GM06990 (cell line): ENCODE measurements around the gene AKAP1.

ENCODE experiments used
- DNase-seq: peaks from one replicate; pipeline ENCODE4 v3.0.0-alpha.2; 2011; ENCODE audit not compliant: insufficient read length; ENCODE audit errors: extremely low read depth
- H3K27me3 ChIP-seq: replicated peaks from 2 replicates; pipeline ENCODE4 v1.6.0; 2011; ENCODE audit warnings: low read length; ENCODE audit not compliant: control insufficient read depth, insufficient read depth
- H3K36me3 ChIP-seq: 2 replicates; pipeline ENCODE4 v1.5.1; 2011; ENCODE audit warnings: low read length; ENCODE audit not compliant: control insufficient read depth, insufficient read depth
- H3K4me3 ChIP-seq: replicated peaks from 2 replicates; pipeline ENCODE4 v1.5.1; 2011; ENCODE audit warnings: low read depth, mild to moderate bottlenecking, control low read depth, low read length
- TF ChIP-seq, protein P1 (sequence below): IDR thresholded peaks from 2 replicates; pipeline ENCODE4 v1.5.1; 2011; ENCODE audit warnings: low read length, control low read depth, mild to moderate bottlenecking, inconsistent platforms; ENCODE audit not compliant: insufficient read depth, poor library complexity, severe bottlenecking

AKAP1 gene, protein sequence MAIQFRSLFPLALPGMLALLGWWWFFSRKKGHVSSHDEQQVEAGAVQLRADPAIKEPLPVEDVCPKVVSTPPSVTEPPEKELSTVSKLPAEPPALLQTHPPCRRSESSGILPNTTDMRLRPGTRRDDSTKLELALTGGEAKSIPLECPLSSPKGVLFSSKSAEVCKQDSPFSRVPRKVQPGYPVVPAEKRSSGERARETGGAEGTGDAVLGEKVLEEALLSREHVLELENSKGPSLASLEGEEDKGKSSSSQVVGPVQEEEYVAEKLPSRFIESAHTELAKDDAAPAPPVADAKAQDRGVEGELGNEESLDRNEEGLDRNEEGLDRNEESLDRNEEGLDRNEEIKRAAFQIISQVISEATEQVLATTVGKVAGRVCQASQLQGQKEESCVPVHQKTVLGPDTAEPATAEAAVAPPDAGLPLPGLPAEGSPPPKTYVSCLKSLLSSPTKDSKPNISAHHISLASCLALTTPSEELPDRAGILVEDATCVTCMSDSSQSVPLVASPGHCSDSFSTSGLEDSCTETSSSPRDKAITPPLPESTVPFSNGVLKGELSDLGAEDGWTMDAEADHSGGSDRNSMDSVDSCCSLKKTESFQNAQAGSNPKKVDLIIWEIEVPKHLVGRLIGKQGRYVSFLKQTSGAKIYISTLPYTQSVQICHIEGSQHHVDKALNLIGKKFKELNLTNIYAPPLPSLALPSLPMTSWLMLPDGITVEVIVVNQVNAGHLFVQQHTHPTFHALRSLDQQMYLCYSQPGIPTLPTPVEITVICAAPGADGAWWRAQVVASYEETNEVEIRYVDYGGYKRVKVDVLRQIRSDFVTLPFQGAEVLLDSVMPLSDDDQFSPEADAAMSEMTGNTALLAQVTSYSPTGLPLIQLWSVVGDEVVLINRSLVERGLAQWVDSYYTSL

DNA sequence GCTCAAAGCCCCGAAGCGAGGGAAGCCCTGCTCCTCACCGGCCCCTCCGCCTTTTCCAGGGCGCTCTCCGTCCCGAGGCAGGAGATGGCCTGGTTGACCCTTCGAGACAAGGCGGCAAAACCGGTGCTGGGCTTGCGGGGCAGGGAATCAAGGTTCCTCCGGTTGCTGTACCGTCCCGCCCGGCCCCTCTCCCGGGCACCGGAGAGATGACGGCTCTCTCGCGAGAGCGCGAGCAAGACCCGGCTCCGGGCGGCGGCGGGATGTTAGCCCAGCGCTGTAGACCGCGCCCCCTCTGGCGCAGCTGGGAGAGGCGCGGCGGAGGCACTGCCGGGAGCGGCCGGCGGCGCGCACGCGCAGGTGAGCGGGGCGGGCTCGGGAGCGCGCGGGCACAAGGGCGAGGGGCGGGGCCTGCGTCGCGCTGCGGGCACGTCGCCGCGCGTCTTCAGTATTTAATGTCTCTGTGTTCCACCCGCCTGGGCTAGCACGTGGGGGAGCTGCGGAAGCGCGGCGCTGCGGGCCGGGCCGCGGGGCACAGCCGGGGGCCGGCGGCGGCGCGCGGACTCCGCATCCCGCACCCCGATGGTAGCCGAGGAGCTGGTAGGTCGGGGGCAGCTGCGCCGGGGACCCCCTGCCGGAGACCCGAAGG is at the start of gene AKAP1:
Gene AKAP1 (plus strand): TSS at position 445 of the 646 bp plus-strand sequence. CDS start 20,219 bp downstream, outside the sequence.
- Histone ChIP-seq H3K36me3 (peaks cover 3% of the 10 kb centered on the region), H3K4me3 (peak within 1 kb of the TSS; percentile 99), H3K27me3 (no peaks in the 10 kb centered on the region)
- TF ChIP-seq, protein P1, sequence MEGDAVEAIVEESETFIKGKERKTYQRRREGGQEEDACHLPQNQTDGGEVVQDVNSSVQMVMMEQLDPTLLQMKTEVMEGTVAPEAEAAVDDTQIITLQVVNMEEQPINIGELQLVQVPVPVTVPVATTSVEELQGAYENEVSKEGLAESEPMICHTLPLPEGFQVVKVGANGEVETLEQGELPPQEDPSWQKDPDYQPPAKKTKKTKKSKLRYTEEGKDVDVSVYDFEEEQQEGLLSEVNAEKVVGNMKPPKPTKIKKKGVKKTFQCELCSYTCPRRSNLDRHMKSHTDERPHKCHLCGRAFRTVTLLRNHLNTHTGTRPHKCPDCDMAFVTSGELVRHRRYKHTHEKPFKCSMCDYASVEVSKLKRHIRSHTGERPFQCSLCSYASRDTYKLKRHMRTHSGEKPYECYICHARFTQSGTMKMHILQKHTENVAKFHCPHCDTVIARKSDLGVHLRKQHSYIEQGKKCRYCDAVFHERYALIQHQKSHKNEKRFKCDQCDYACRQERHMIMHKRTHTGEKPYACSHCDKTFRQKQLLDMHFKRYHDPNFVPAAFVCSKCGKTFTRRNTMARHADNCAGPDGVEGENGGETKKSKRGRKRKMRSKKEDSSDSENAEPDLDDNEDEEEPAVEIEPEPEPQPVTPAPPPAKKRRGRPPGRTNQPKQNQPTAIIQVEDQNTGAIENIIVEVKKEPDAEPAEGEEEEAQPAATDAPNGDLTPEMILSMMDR, result no peak
- DNase-seq, result peak; percentile 97

DNA sequence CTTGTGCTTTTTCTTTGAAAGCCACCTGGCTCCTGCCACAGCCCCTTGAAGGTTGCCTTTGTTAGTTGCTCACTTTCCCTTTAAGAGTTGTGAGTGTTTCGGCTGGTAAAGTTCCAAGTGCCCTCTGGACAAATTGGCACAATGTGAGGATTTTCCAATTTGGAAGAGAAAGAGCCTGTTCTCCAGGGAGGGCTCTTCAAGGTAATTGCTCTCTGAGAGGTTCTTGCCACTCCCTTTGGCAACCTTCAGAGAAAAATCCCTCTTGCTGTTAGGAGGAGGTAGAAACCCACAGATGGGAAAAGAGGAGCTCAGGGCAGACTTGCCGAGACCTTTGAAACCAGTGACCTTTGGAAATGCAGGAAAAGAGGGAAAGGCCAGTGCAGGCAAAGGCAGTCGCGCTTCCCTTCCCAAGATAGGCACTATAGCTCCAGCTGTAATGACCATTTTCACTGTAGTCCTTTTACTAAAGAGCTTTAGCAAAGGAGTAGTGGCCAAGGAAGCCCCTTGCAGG is 49.0 kb upstream of the AKAP1 start:
- Histone ChIP-seq H3K36me3 (no peaks in the 10 kb centered on the region), H3K27me3 (no peaks in the 10 kb centered on the region), H3K4me3 (no peak overlapping the region)
- TF ChIP-seq, protein P1, result no peak
- no peak for DNase-seq

DNA sequence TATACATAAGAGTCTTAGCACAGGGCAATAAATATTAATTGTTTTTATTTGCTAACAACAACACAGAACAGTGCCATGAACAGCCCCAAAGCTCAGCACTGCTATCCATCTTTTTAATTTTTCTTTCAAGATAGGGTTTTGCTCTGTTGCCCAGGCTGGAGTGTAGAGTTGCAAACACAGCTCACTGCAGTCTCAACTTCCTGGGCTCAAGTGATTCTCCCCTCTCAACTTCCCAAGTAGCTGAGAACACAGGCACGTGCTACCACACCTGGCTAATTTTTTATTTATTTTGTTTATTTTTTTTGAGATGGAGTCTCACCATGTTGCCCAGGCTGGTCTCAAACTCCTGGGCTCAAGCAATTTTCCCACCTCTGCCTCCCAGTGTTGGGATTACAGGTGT is 47.6 kb upstream of the AKAP1 start:
- no peaks in the 10 kb centered on the region for H3K27me3 ChIP-seq
- TF ChIP-seq, protein P1, result no peak
- no peak overlapping the region for H3K4me3 ChIP-seq
- no peaks in the 10 kb centered on the region for H3K36me3 ChIP-seq
- DNase-seq, result no peak

DNA sequence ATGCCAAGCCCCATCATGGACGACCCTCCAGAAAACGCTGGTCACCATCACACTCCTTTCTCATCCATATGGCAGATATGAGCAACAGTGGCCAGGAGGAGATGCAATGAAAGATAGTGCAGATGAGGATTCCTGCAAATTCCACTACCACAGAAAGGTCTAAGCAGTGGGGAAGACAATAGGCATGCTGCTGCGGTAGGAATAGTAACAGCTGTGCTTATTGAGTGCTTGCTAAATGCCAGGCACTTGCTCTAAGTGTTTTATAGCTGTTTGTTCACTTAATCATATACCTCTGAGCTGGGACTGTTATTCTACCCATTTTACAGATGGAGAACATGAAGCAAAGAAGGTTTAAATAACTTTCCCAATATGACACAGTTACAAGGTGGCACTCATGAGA is 46.6 kb upstream of the AKAP1 start:
- H3K27me3 ChIP-seq, result no peaks in the 10 kb centered on the region
- H3K4me3 ChIP-seq, result no peak overlapping the region
- DNase-seq, result no peak
- no peaks in the 10 kb centered on the region for H3K36me3 ChIP-seq
- TF ChIP-seq, protein P1, result no peak

DNA sequence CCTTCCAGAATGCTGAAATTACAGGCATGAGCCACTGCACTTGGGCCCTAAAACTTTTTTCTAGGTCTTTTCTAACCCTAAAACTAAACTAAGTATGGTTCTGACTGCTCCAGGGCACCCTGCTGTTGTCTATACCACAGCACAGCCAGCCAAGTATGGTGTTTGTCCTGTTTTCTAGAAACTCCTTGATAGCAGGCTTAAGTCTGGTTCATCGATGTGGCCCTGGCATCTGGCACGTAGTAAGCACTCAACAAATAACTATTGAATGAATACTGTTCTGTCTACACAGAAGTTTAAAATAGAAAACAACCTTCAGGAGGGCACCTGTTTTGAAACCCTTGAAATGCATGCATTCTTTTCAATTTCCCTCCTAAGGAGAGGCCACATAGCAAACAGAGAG is 44.5 kb upstream of the AKAP1 start:
- H3K27me3 ChIP-seq, result no peaks in the 10 kb centered on the region
- DNase-seq, result no peak
- no peaks in the 10 kb centered on the region for H3K36me3 ChIP-seq
- TF ChIP-seq, protein P1, result no peak
- no peak overlapping the region for H3K4me3 ChIP-seq
